Tibial nerve (tissue), 3 donors: ENCODE measurements around the gene CEP19.

Experiments used
- POLR2A ChIP-seq, 2 donors: fragments of 450-650 bp; IDR thresholded peaks; one replicate each; pipeline ENCODE4 v1.6.1; 2017; ENCODE audit warnings: antibody characterized with exemption in 2 of 2, mild to moderate bottlenecking in 2 of 2, moderate library complexity in 2 of 2
- TF ChIP-seq, protein P1 (sequence below), 5 experiments: fragments of 200-600 bp in 3 of 5; fragments of 450-650 bp in 2 of 5; sonication (generic) in 3 of 5; IDR thresholded peaks; one replicate each; pipeline ENCODE4 v1.5.1; 2016 to 2019; ENCODE audit warnings: antibody characterized with exemption in 5 of 5, mild to moderate bottlenecking in 3 of 5, moderate library complexity in 2 of 5

DNA sequence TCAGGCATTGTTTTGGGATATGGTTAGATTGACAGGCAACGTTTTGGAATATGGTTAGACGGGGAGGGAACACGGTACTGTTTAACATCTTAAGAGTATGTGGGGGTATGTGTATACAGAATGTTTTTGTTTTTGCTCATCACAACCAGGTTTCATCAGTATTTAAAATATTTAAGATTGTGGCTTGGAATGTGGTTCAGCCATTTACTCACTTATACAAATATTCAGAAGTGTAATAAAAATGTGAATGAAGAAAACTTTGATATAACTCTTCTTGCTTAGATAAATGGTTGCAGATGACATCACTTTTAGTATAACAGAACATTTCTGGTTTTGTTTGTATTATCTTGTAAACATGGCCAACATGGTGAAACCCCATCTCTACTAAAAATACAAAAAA, 23.7 kb upstream of the CEP19 start:
- no peak for TF ChIP-seq POLR2A (IDR thresholded peaks at IDR 0.05)
- TF ChIP-seq, protein P1, sequence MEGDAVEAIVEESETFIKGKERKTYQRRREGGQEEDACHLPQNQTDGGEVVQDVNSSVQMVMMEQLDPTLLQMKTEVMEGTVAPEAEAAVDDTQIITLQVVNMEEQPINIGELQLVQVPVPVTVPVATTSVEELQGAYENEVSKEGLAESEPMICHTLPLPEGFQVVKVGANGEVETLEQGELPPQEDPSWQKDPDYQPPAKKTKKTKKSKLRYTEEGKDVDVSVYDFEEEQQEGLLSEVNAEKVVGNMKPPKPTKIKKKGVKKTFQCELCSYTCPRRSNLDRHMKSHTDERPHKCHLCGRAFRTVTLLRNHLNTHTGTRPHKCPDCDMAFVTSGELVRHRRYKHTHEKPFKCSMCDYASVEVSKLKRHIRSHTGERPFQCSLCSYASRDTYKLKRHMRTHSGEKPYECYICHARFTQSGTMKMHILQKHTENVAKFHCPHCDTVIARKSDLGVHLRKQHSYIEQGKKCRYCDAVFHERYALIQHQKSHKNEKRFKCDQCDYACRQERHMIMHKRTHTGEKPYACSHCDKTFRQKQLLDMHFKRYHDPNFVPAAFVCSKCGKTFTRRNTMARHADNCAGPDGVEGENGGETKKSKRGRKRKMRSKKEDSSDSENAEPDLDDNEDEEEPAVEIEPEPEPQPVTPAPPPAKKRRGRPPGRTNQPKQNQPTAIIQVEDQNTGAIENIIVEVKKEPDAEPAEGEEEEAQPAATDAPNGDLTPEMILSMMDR (IDR thresholded peaks at IDR 0.05), result no peak
